RWPE1 (cell line): Measurements from ENCODE around the gene SPIN1.
"Not testable (repeated sequence)": the region's sequence is repeated elsewhere in the genome, so short reads cannot be mapped to it uniquely, and the experiment has no call there.

Source experiments
- CTCF ChIA-PET: fragments of 350-600 bp; sonication (Branson Sonifier 250); formaldehyde crosslinking; extraction: SDS; loops from one replicate; lab custom pipeline; 2021; lab: Yijun Ruan, JAX
- POLR2A ChIA-PET: fragments of 400-600 bp; formaldehyde crosslinking; extraction: SDS; loops from one replicate; lab custom pipeline; 2020; ENCODE audit warnings: antibody characterized with exemption; ENCODE audit not compliant: low non-redundant PET; lab: Yijun Ruan, JAX
- DNase-seq: peaks from one replicate; pipeline ENCODE4 v3.0.0; 2012; ENCODE audit warnings: low spot score
- H3K27ac ChIP-seq: fragments of 450-650 bp; 2 replicates; pipeline ENCODE4 v1.5.1; 2017
- CTCF ChIP-seq: fragments of 450-650 bp; conservative IDR thresholded peaks from 2 replicates; pipeline ENCODE4 v1.5.1; 2017; ENCODE audit warnings: low read depth, mild to moderate bottlenecking

Gene SPIN1

DNA sequence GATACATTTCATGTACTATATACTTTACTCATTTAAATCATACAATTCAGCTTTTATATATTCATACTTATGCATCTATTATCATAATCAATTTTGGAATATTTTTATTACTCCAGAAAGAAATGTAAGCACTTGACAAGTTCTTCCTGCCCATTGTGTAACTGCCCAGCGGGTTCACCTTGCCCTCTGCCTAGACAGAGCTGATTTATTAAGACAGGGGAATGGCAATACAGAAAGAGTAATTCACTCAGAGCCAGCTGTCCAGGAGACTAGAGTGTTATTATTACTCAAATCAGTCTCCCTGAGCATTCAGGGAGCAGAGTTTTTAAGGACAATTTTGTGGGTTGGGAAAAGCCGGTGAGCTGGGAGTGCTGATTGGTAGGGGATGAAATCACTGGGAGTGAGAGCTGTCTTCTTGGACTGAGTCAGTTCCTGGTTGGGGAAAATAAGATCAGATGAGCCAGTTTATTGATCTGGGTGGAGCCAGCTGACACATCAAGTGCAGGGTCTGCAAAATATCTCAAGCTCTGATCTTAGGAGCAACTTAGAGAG, 16.1 kb upstream of the SPIN1 start:
- CTCF ChIA-PET, result no interaction called here
- POLR2A ChIA-PET, result no interaction called here
- DNase-seq, result no peak
- no peak for TF ChIP-seq CTCF
- no peak overlapping the region for H3K27ac ChIP-seq

DNA sequence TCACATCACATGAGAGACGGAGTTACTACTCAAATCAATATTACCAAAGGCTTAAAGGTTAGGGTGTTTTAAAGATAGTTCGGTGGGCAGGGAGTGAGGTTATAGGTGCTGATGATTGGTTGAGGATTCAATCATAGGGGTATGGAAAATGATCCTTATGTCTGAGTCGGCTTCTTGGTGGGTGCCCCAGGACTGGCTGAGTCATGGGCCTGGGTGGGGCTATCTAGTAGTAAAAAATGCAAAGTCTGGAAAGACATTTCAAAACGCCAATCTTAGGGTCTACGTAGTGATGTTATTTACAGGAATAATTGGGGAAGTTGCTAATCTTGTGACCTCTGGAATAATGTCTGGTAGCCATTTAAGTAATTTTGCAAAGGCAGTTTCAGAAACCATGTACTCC, 15.2 kb upstream of the SPIN1 start:
- no peak for DNase-seq
- TF ChIP-seq CTCF, result no peak
- CTCF ChIA-PET, result no interaction called here
- POLR2A ChIA-PET, result no interaction called here
- H3K27ac ChIP-seq, result no peak overlapping the region

DNA sequence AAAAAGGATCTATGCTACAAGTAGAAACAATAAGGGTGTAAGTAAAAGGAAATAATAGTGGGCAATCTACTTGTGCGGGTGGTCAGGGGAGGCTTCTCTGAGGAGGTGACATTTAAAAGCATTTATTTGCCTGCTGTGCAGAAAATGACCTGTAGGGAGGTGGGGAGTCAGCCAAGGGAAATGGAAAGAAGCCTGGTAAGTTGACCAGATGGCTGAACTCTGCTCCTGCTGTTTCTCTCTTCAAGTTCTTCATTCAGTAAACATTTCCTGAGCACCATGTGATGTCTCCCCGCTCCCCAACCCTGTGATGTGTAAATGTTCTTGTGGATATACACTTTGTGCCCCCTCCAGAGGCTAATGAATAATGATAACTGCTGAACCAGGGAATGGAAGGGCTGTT, 9.9 kb upstream of the SPIN1 start:
- ChIA-PET CTCF (no interaction called here), POLR2A (no interaction called here)
- no peak for TF ChIP-seq CTCF
- no peak overlapping the region for H3K27ac ChIP-seq
- no peak for DNase-seq

GRCh38 chr9:88379352-88379751, 8.9 kb upstream of the SPIN1 start:
- CTCF ChIA-PET, result no interaction called here

GRCh38 chr9:88380118-88380517, 8.1 kb upstream of the SPIN1 start:
- H3K27ac ChIP-seq, result no peak overlapping the region
- ChIA-PET POLR2A (no interaction called here), CTCF (interaction anchor here (0.7 kb wide), 1 partner anchor 13 kb away, joined by 4 read pairs; no protein-coding TSS in a partner anchor)
- no peak for TF ChIP-seq CTCF
- DNase-seq, result no peak

More at GRCh38 chr9:88379352-88379751, 8.9 kb upstream of the SPIN1 start:
- DNase-seq, result no peak
- H3K27ac ChIP-seq, result no peak overlapping the region
- POLR2A ChIA-PET, result no interaction called here
- TF ChIP-seq CTCF, result no peak

DNA sequence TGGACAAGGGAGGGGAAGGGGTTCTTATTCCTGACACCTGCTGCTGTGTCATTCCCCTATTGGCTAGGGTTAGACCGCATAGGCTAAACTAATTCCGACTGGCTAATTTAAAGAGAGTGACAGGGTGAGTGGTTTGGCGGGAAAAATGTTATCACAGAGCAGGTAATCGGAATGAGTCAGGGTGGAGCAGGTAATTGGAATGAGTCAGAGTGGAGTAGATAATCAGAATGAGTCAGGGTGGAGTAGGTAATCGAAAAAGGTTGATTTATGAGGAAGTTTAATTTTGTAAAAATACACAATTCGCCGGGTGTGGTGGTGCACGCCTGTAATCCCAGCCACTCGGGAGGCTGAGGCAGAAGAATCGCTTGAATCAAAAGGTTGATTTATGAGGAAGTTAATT, 6.9 kb upstream of the SPIN1 start:
- DNase-seq, CTCF ChIA-PET, POLR2A ChIA-PET, H3K27ac ChIP-seq: not testable (repeated sequence)

DNA sequence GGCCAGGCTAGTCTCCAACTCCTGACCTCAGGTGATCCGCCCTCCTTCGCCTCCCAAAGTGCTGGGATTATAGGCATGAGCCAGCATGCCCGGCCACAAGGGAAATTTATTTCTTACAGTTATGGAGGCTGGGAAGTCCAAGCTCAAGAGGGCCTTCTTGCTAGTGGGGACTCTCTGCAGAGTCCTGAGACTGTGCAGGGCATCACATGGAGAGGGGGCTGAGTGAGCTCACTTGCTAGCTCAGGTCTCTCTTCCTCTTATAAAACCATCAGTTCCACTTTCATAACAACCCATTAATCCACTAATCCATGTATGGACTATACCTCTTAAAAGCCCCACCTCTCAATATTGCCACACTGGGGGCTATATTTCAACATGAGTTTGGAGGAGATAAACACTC, 5.1 kb upstream of the SPIN1 start:
- POLR2A ChIA-PET, result no interaction called here
- H3K27ac ChIP-seq, result no peak overlapping the region
- no peak for DNase-seq
- CTCF ChIA-PET, result interaction anchor here (0.6 kb wide), 1 partner anchor 52 kb away, joined by 3 read pairs; no protein-coding TSS in a partner anchor
- TF ChIP-seq CTCF, result no peak

- CTCF ChIA-PET, DNase-seq, POLR2A ChIA-PET, H3K27ac ChIP-seq: not testable (repeated sequence)
Measured at GRCh38 chr9:88386137-88386536, 2.1 kb upstream of the SPIN1 start.
